ENCODE results near the gene UBE2H. TPM values are rescaled to one million over a fixed set of nuclear protein-coding genes. Genes with fewer than 3 reads are reported as not detected.

UBE2H gene
- total and polyA plus RNA-seq, 4 donors: 11.9 to 84.2 (median 23.7) TPM

DNA sequence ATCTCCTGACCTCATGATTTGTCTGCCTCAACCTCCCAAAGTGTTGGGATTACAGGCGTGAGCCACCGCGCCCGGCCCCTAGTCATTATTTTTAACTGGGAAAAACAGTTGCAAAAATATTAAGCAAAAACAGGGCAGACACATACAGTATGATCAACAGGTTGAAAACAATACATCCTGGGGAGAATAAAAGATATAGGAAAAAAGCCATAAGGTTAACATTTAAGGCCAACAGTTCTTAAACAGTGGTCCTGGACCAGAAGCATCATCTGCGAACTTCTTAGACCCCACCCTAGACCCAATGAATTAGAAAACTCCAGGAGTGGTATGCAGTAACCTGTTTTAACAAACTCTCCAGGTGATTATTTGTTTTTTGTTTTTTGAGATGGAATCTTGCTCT lies 6.5 kb downstream of the UBE2H start:
- Histone ChIP-seq H3K27me3 (ENCODE audit: control insufficient read depth in 4 of 4, insufficient read depth in 4 of 4, low read length in 3 of 4) (no peaks in the 10 kb centered on the region), H3K9me3 (ENCODE audit: control insufficient read depth in 4 of 4, low read length in 3 of 4) (no peaks in the 10 kb centered on the region), H3K27ac (ENCODE audit: low read depth in 1 of 2, low read length in 2 of 2) (no peak overlapping the region), H3K9ac (ENCODE audit: low read depth in 1 of 2, low read length in 2 of 2) (no peak overlapping the region), H3K36me3 (ENCODE audit: control insufficient read depth in 4 of 4, insufficient read depth in 3 of 4, low read depth in 1 of 4, low read length in 3 of 4) (no peaks in the 10 kb centered on the region), H3K4me3 (ENCODE audit: low read depth in 1 of 3, low read length in 3 of 3) (no peak overlapping the region), H3K4me1 (ENCODE audit: control insufficient read depth in 4 of 4, insufficient read depth in 4 of 4, low read length in 3 of 4) (peaks cover 8 to 43% (median 36%) of the 10 kb centered on the region in 4 donors)
- TF ChIP-seq HNF4A (conservative IDR thresholded peaks at IDR 0.05) (no peak), NR2F2 (IDR thresholded peaks at IDR 0.05) (no peak), GABPA (IDR thresholded peaks at IDR 0.05 in 1 of 2, conservative IDR thresholded peaks at IDR 0.05 in 1 of 2) (no peak), RAD21 (IDR thresholded peaks at IDR 0.05) (no peak), TAF1 (conservative IDR thresholded peaks at IDR 0.05) (no peak), HNF4G (IDR thresholded peaks at IDR 0.05) (no peak)
- TF ChIP-seq, protein P1, sequence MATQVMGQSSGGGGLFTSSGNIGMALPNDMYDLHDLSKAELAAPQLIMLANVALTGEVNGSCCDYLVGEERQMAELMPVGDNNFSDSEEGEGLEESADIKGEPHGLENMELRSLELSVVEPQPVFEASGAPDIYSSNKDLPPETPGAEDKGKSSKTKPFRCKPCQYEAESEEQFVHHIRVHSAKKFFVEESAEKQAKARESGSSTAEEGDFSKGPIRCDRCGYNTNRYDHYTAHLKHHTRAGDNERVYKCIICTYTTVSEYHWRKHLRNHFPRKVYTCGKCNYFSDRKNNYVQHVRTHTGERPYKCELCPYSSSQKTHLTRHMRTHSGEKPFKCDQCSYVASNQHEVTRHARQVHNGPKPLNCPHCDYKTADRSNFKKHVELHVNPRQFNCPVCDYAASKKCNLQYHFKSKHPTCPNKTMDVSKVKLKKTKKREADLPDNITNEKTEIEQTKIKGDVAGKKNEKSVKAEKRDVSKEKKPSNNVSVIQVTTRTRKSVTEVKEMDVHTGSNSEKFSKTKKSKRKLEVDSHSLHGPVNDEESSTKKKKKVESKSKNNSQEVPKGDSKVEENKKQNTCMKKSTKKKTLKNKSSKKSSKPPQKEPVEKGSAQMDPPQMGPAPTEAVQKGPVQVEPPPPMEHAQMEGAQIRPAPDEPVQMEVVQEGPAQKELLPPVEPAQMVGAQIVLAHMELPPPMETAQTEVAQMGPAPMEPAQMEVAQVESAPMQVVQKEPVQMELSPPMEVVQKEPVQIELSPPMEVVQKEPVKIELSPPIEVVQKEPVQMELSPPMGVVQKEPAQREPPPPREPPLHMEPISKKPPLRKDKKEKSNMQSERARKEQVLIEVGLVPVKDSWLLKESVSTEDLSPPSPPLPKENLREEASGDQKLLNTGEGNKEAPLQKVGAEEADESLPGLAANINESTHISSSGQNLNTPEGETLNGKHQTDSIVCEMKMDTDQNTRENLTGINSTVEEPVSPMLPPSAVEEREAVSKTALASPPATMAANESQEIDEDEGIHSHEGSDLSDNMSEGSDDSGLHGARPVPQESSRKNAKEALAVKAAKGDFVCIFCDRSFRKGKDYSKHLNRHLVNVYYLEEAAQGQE (IDR thresholded peaks at IDR 0.05): no peak
- WGBS: over 99% methylated on average over 5 of the region's 5 CpGs
- no peak for DNase-seq (ENCODE audit: low spot score)

- H3K9ac ChIP-seq (ENCODE audit: low read depth in 1 of 2, low read length in 2 of 2): no peak overlapping the region
- H3K4me1 ChIP-seq (ENCODE audit: control insufficient read depth in 4 of 4, insufficient read depth in 4 of 4, low read length in 3 of 4): peaks cover 3 to 25% (median 18%) of the 10 kb centered on the region in 4 donors
- TF ChIP-seq, protein P1 (IDR thresholded peaks at IDR 0.05): no peak
- TF ChIP-seq EGR1 (IDR thresholded peaks at IDR 0.05; ENCODE audit: low read depth in 2 of 2) (no peak), HNF4A (conservative IDR thresholded peaks at IDR 0.05) (no peak), RAD21 (IDR thresholded peaks at IDR 0.05) (no peak), CTCF (IDR thresholded peaks at IDR 0.05; ENCODE audit: low read depth, low read length, missing input control) (no peak), RXRA (IDR thresholded peaks at IDR 0.05) (no peak)
- H3K27ac ChIP-seq (ENCODE audit: low read depth in 1 of 2, low read length in 2 of 2): no peak overlapping the region
- H3K27me3 ChIP-seq (ENCODE audit: control insufficient read depth in 4 of 4, insufficient read depth in 4 of 4, low read length in 3 of 4): no peaks in the 10 kb centered on the region
- no peaks in the 10 kb centered on the region for H3K9me3 ChIP-seq (ENCODE audit: control insufficient read depth in 4 of 4, low read length in 3 of 4)
- WGBS: 58% methylated on average over 6 of the region's 6 CpGs
- H3K4me3 ChIP-seq (ENCODE audit: low read depth in 1 of 3, low read length in 3 of 3): no peak overlapping the region
- no peak for DNase-seq (ENCODE audit: low spot score)
- H3K36me3 ChIP-seq (ENCODE audit: control insufficient read depth in 4 of 4, insufficient read depth in 3 of 4, low read depth in 1 of 4, low read length in 3 of 4): no peaks in the 10 kb centered on the region
These were observed 9.4 kb downstream of the UBE2H start for GRCh38 chr7:129943352-129943751.
